ENCODE measurements around the gene MAN1A2. TPM values are rescaled to one million over a fixed set of nuclear protein-coding genes. Genes with fewer than 3 reads are reported as not detected.
"Not testable (repeated sequence)": the region's sequence is repeated elsewhere in the genome, so short reads cannot be mapped to it uniquely, and the experiment has no call there.

MAN1A2 gene
- total RNA-seq, 1 donor from 2014 or later = 66.5 TPM

DNA sequence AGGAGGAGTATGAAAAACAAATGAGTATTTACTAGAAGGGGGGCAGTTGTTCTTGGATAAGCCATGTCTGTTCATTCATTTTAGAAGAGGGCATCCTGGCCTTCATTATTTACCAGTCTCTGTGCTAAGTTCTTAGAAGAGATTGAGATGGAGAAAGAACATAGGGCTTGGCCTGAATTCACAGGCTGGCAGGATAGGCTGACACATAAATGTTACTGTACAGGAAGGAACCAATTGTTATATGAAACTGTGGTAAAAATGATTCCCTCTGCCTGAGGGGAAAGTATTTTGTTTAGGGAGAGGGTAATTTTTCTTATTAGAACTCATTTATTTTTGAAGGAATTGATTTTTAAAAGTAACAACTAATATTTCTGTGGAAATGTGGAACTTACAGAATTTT is 99.5 kb downstream of the MAN1A2 start:
- Mint-ChIP-seq H3K36me3 (ENCODE audit: insufficient read depth) (peaks cover 19% of the 10 kb centered on the region), H3K27ac (no peak overlapping the region), H3K4me1 (ENCODE audit: low read depth) (peaks cover 4% of the 10 kb centered on the region), H3K4me3 (ENCODE audit: low read depth) (no peak overlapping the region), H3K27me3 (no peaks in the 10 kb centered on the region), H3K9me3 (ENCODE audit: low read depth) (no peaks in the 10 kb centered on the region)
- DNase-seq (ENCODE audit: low spot score, unreplicated experiment) = no peak
- no peak for TF ChIP-seq CTCF (IDR thresholded peaks at IDR 0.05; ENCODE audit: unreplicated experiment)

DNA sequence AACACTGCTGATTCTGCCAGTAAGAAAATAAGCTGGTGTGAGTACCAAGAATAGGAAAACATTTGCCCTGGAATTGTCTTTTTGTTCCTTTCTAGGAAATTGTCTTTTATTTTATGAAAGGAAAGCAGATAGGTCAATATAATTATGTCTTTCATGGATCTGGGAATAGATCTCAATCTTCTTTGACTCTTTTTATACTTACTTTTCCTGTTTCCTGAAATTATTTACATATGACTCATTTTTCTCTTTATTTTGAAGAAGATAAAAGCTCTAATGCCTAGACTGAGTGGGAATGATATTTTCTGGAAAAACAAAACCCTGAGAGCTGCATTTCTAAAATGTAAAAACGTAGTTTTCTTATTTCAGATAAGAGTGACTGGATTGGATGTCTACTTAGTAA is 100.1 kb downstream of the MAN1A2 start:
- Mint-ChIP-seq H3K27ac (no peak overlapping the region), H3K36me3 (ENCODE audit: insufficient read depth) (peaks cover 18% of the 10 kb centered on the region), H3K4me3 (ENCODE audit: low read depth) (no peak overlapping the region), H3K9me3 (ENCODE audit: low read depth) (no peaks in the 10 kb centered on the region), H3K27me3 (no peaks in the 10 kb centered on the region), H3K4me1 (ENCODE audit: low read depth) (peaks cover 4% of the 10 kb centered on the region)
- TF ChIP-seq CTCF (IDR thresholded peaks at IDR 0.05; ENCODE audit: unreplicated experiment) = no peak
- no peak for DNase-seq (ENCODE audit: low spot score, unreplicated experiment)

GRCh38 chr1:117473063-117473462 is 105.8 kb downstream of the MAN1A2 start:
- Mint-ChIP-seq H3K4me3 (ENCODE audit: low read depth) (no peak overlapping the region), H3K27me3 (no peaks in the 10 kb centered on the region), H3K27ac (no peak overlapping the region), H3K4me1 (ENCODE audit: low read depth) (no peaks in the 10 kb centered on the region), H3K9me3 (ENCODE audit: low read depth) (peaks cover 16% of the 10 kb centered on the region), H3K36me3 (ENCODE audit: insufficient read depth) (peaks cover 34% of the 10 kb centered on the region)
- TF ChIP-seq CTCF (IDR thresholded peaks at IDR 0.05; ENCODE audit: unreplicated experiment) = no peak
- DNase-seq (ENCODE audit: low spot score, unreplicated experiment) = no peak

DNA sequence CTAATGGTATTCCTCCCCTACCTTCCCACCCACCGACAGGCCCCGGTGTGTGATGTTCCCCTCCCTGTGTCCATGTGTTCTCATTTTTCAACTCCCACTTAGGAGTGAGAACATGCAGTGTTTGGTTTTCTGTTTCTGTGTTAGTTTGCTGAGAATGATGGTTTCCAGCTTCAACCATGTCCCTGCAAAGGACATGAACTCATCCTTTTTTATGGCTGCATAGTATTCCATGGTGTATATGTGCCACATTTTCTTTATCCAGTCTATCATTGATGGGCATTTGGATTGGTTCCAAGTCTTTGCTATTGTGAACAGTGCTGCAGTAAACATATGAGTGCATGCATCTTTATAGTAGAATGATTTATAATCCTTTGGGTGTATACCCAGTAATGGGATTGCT is 108.2 kb downstream of the MAN1A2 start:
- not testable (repeated sequence) for DNase-seq (ENCODE audit: low spot score, unreplicated experiment); H3K27ac Mint-ChIP-seq; H3K4me3 Mint-ChIP-seq (ENCODE audit: low read depth); H3K27me3 Mint-ChIP-seq; H3K4me1 Mint-ChIP-seq (ENCODE audit: low read depth)
- Mint-ChIP-seq H3K36me3 (ENCODE audit: insufficient read depth) (peaks cover 34% of the 10 kb centered on the region), H3K9me3 (ENCODE audit: low read depth) (peaks cover 16% of the 10 kb centered on the region)

- no peak for TF ChIP-seq CTCF (IDR thresholded peaks at IDR 0.05; ENCODE audit: unreplicated experiment)
- no peak overlapping the region for H3K27ac Mint-ChIP-seq
- H3K4me1 Mint-ChIP-seq (ENCODE audit: low read depth) = no peaks in the 10 kb centered on the region
- H3K36me3 Mint-ChIP-seq (ENCODE audit: insufficient read depth) = peaks cover 45% of the 10 kb centered on the region
- H3K27me3 Mint-ChIP-seq = no peaks in the 10 kb centered on the region
- peaks cover 25% of the 10 kb centered on the region for H3K9me3 Mint-ChIP-seq (ENCODE audit: low read depth)
- DNase-seq (ENCODE audit: low spot score, unreplicated experiment) = no peak
- no peak overlapping the region for H3K4me3 Mint-ChIP-seq (ENCODE audit: low read depth)
Measured at GRCh38 chr1:117479086-117479485, 111.8 kb downstream of the MAN1A2 start.

DNA sequence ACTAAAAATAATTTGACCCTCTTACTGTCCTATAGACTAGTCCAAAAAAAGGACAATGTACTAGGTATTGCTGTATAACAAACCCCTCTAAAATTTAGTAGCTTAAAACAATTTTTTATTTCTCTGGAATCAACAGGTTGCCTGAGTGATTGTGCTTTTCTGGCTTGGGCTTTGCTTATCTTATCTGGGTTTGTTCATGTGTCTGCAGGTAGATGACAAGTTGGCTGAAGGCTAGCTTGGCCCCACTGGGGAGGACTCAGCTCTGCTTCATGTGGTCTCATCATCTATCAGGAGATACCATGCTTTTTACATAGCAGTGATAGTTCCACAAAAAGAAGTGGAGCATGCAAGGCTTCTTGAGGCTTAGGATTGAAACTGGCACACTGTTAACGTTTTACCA is 114.2 kb downstream of the MAN1A2 start:
- no peak for TF ChIP-seq CTCF (IDR thresholded peaks at IDR 0.05; ENCODE audit: unreplicated experiment)
- H3K9me3 Mint-ChIP-seq (ENCODE audit: low read depth) = peaks cover 13% of the 10 kb centered on the region
- H3K4me1 Mint-ChIP-seq (ENCODE audit: low read depth) = no peaks in the 10 kb centered on the region
- no peak overlapping the region for H3K4me3 Mint-ChIP-seq (ENCODE audit: low read depth)
- H3K36me3 Mint-ChIP-seq (ENCODE audit: insufficient read depth) = peaks cover 35% of the 10 kb centered on the region
- H3K27ac Mint-ChIP-seq = no peak overlapping the region
- DNase-seq (ENCODE audit: low spot score, unreplicated experiment) = no peak
- H3K27me3 Mint-ChIP-seq = no peaks in the 10 kb centered on the region

Data from progenitor cell of endocrine pancreas (in vitro differentiated cells).